Measurements from ENCODE around the gene SERPINB10.

The SERPINB10 gene

DNA sequence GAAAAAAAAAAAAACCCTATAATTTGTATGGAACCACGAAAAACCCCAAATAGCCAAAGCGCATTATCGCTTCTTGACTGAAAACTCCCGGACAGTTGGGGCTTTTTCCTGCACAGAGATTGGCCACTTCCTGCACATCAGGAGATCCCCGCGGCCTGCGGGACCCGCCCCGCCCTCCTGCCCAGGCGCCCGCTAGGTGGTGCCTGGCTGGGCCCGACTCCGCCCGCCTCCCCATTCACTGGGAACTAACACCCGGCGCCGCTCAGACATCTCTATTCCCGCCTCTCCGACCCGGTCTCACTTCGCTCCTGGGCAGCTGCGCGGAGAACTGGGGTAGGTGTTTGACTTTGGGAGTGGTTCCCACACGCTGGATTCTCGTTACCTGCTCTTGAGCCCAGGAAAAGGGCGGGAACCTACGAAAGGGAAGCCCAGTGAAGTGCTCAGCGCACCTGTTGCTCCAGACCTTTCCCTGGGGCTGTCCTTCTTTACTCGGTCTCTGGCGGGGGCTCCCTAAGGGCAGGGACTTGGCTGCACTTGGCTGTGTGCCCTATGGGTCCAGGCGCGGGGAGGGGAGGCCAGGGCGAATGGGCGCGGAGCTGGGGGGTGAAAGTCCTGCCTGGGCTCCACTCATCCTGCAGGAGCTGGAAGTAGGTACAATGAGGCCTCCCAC is 41.4 kb downstream of the SERPINB10 start, which contains the start of gene HMSD:
Gene HMSD (plus strand): TSS at position 234 of the 670 bp plus-strand sequence. CDS start 4,155 bp downstream, outside the sequence.
- DNase-seq, result peak; percentile 73 to 82

DNA sequence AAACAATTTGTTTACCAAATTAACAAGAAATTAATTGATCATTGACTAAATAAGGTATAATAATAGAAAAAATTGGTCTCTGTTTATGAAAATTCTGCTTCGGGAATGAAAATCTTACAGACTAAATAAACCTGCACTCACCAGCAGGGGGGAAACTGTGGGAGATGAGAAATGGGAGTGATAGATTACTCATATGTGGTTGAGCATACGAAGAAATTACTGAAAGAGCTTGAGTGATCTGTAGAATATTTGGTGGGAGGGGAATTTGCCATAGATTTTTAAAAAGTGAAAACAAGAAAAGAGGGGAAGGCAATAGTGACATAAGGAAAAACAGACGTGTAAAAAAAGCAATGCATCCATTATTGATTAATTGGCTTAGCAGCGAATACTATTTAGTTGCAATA is 43.5 kb downstream of the SERPINB10 start:
- DNase-seq, result peak; percentile 42

DNA sequence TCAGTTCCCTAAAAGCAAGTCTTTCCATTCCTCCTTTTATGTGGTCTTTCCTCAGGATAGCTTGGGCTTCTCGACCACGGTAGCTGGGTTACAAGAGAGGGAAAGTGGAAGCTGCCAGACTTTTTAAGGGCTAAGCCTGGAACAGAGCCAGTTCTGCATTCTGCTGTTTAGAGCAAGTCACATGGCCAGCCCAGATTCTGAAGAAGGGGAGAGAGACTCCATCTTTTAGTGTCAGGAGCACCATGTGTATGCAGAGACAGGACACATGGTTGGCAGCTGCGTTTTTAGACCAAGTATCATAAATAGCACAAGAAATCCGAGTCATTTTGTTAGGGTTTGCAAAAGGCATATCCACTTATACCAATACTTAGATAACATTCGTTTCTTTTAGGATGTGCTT is 46.1 kb downstream of the SERPINB10 start:
- DNase-seq, result no peak

DNA sequence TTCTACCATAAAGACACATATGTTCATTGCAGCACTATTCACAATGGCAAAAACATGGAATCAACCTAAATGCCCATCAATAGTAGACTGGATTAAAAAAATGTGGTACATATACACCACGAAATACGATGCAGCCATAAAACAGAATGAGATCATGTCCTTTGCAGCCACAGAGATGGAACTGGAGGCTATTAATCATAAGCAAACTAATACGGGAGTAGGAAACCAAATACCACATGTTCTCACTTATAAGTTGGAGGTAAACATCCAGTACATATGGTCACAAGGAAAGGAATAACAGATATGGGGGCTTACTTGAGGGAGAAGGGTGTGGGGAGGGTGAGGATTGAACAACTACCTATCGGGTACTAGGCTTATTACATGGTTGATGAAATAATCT is 49.0 kb downstream of the SERPINB10 start:
- DNase-seq, result no peak

DNA sequence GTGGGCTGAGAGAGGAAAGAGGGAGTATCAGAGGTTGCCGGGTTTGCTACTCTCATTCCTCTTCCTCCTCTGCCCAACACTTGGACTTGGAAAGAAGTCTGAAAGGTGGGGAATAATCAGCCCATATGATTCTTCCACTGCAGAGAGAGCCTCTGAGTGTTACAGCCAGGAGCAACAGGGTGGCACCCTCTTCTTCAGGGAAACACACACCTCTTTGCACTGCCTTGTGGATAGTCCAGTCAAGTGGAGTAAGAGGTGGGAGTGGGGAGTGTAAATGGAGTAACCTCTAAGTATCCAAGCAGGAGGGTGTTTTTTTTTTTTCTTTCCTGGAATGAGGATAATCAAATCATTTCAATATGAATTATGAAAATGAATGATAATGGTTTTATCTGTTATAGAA is 53.1 kb downstream of the SERPINB10 start:
- no peak for DNase-seq

DNA sequence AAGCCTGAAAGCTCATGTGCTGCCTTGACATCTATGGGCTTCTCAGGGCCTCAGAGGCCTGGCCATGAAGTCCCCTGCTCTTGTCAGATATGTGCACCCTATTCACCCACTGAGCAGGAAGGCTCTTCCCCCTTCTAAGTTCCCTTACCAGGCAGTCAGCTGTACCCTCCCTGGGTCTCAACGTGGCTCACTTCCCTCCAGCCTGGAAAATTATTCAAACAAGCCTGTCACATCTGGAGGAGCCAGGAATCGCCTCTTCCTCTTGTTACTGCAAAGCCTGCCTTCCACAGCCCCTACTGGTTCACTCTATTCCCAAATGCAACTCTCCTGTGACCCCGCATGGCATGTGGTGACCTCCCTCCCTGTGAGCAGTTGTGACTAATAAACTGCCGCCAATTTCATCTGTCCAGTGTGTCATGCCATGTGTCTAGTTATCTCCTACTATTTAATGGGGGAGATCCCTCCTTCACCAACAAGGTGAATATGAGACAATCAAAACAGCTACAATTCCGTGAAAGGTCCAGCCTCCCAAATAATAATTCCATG is 53.8 kb downstream of the SERPINB10 start:
- DNase-seq, result no peak

DNA sequence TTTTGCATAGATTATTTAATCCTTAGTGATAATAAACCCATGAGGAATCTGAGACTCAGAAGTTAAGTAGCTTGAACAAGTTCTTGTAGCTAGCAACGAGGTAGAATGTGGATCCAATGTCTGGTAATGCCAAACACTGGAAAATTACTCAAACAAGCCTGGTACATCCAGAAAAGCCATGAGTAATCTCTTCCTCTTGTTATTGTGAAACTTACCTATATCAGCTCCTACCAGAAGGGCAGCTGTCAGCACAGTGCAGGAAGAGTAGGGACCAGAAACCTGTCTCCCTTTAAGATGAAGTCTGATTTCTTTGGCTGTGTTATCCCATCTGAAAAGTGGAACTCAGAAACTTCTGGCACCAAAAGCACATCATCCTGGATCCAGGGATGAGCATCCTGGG is 54.4 kb downstream of the SERPINB10 start:
- DNase-seq, result no peak

DNA sequence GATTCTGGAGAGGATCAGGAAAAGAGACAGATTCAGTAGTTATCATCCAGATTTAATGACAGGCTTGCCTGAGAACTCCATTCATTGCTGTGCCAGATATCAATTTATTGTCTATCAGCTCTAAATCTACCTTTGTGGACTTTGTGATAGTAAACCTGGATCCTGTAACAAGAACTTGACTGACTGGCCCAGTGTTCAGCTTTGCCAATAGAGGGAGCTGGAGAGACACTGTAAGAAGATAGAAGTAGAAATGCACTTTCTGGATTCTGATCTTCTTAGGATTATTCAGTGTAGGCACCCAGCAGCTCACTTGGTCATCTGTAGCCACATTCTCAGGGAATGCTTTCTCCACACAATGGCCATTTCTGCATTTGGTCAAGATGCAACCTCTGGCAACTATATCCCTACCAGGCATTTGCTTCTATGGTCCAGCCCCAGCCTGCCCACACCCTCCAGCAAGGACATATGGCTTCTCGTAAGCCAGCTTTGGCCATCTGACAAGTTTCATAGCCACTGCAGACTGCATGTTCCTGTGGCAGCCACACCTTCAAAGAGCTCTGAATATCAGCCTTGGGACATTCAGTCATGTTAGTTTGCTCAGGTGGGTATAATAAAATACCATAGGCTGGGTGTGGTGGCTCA is 56.0 kb downstream of the SERPINB10 start:
- peak; percentile 37 to 52 for DNase-seq

DNA sequence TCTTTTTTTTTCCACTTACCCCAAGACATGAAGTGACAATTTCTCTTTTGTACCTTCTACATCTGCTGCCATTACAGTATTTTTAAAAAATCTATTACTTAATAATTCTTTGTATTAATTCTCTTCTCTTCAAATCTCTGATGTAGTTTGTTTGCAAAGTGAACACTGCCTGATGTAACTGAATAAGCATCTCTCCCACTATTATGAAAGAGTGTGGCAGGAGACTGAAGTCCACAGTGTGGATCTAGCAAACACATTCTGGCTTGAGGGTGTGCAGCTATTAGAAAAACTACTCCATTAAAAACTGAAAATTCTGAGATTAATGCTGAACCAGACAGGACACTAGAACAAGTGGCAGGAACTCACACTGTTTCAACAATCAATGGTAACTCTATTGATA is 57.1 kb downstream of the SERPINB10 start:
- no peak for DNase-seq

DNA sequence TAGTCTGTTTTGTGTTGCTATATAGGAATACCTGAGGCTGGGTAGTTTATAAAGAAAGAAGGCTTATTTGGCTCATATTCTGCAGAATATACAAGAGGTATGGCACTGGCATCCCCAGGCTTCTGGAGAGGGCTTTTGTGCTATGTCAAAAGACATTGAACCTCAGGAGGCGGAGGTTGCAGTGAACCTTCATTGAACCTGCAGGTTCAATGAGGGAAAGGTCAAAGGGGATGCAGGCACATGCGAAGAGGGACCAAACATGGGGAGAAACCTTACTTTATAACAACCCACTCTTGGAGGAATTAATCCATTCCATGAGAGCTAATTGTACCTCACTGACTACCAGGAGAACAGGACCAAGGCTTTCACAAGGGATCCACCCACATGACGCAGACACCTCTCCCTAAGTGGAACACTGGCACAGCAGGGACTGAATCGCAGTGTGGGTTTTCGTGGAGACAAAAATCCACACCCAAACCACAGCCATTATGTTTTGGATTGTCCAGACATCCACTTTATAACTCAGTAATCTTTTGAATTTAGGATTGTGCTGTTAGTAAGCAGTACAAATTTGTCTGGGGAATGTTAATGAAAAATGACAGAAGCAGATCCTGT is 58.1 kb downstream of the SERPINB10 start:
- DNase-seq, result no peak

DNA sequence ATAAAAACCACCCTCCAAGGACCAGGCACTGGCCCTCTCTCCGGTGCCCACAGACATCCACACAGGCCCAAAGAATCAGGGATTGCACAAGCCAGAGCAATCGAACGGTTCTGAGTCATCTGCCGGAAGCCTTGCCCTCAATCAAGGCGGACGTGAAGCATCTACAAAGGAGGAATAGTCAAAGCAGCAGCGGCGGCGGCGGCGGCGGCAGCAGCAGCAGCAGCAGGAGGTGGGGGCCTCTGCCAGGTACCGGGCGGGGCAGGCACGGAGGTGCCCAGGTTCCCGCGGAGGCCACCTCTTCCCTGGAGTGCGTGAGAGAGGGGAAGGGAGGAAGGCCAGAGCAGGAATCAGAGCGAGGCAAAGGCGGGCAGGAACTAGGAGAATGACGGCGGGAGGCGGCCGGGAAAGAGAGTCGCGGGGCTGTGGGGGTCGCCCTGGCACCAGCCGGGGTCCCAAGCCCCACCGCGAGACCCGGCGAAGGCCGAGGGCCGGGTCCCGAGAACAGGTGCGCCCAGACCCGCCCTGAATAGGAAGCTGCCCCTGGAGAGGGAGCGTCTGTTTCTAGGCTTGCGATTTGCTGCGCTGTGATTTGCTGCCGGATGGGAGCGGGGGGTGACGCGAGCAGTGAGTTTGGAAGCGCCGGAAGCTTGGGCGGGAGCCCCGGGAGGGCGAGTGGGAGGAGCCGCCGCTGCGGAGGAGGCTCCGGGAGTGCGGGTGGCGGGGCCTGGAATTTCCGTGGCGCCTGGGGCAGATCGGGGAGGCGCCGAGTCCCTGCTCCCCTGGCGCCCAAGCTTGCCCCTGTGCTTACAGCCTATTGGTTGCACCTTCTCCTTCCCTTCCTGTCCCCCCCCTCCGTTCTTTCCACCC is 62.4 kb downstream of the SERPINB10 start, which contains the start of gene SERPINB8:
Gene SERPINB8 (plus strand): TSS at position 140 of the 867 bp plus-strand sequence. CDS start 8,228 bp downstream, outside the sequence.
- peak; percentile 81 to 85 for DNase-seq

DNA sequence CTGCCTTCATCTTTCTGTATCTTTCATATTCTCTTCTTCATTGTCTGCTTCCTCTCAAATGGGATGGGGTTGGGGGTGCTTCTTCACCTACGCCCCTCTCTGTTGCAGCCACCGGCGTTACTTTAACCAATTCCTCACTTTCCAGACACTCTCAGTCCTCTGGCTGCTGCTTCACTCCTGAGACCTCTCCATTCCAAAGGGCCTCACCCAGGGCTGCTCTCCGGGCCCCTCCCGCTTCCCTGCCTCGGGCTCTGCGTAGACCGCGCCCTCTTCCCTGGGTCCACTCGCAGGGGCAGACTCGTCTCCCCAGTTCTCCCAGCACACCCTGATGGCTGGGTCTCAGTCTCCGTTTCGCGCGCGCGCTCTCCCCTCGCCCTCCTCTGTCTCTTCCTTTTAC is 63.0 kb downstream of the SERPINB10 start:
- DNase-seq, result no peak

DNA sequence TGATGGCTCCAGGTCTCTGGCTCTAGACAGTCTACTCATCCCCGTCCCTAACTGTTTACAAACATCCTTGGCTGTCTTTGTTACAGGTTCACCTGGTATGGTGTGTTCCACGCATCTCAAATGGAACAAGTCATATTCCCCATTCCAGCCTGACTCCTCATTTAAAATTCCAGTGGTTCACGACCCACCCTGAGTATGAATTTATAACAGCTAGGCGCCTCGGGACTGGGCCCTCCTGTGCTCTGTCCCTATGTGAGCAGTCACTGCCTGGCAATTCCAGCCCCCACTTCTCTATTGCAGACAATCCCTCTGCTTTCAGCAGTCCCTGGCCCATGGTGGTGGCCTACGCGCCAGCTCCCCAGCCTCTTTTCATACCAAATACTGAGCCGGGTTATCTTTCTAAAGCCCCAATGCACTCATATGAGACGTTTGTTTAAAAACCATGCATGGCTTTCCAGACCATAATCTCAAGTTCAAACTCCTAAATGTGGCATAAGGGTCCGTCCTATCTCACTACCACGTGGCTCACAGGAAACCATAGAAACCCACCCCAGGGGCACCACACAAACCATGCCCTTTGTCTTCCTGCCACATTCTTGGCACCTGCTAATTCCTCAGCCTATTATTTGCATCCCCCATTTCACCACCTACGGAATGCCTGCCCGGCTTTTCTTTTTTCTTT is 63.7 kb downstream of the SERPINB10 start:
- no peak for DNase-seq

DNA sequence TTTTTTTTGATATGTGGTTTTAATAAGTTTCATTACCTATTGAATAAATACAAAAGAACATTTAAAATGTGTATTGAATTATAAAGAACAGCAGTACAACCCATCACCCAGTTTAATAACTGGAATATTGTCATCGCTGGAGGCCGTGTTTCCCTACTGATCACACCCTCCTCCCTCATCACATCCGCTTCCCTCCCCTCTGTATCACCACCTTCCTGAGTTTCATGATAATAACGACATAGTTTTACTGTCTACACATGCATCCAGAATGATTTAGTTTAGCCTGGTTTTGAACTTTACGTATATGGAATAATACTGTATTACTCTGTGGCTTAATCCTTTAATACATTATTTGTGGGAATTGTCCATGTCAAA is 64.2 kb downstream of the SERPINB10 start:
- no peak for DNase-seq

DNA sequence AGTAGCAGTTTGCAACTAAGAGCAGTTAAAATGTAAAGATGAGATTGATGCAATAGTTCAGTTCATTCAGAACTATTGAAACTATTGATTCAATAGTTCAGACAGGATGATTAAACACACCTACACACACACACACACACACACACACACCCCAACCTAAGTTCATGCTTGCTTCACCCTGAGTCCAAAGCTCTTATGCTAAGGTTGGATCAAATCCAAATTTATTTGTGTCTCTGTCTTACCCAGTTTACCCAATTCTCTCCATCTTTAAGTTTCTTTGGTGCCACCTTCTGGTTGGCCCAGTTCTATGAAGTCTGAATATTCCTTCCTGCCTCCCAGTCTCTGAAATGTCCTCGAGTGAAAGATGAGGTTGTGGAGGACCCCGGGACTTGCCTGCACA is 67.2 kb downstream of the SERPINB10 start:
- no peak for DNase-seq

DNA sequence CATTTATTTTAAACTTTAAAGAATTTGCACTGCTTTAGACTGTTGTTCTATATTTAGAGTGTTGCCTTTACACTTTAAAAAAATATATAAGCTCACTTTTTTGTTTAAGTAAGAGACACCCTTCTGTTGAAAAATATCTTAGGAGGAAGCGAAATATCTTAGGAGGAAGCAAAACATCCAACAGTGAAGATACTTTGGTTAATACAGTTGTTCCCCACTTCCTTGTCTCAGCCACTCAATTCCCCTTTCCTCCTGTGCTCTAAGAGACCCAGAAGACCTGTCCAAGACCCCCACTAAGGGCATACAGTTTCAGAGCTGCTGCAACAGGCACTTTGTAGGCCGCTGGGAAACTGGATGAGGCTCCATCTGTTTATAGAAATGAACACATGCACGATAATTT is 67.9 kb downstream of the SERPINB10 start:
- no peak for DNase-seq

DNA sequence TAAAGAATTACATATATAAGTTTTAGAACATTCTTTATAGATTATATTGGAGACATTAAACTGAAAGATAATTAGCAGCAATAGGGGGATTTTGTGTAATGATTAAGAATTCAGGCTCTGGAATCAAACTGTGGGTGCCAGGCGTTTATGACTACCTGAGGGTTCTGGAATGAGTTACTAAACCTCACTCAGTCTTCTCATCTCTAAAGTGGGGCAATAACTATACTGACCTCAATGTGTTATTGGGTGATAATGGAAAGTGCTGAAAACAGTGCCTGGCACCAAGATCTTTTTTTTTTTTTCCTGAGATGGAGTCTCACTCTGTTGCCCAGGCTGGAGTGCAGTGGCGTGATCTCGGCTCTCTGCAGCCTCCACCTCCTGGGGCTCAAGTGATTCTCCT is 69.3 kb downstream of the SERPINB10 start:
- no peak for DNase-seq

DNA sequence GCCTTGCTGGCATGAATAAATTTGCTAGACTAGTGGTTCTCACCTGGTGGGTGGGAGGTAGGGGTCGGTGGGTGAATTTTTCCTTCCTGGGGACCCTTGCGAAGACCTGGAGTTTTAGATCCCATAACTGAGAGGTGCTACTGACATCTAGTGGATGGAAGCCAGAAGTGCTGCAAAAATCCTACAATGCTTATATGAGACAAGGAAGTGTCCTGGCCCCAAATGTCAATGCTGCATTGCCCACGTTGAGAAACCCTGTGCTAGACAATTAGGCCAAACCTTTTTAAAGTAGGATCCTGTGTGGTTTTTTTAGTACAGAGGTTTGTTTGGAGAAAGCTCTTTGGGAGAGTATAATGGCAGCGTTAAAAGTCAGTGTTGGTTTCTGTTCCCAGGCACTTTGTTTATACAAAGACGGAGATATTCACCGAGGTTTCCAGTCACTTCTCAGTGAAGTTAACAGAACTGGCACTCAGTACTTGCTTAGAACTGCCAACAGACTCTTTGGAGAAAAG is 71.7 kb downstream of the SERPINB10 start:
- DNase-seq, result peak in 1 of 2 experiments; percentile 39

DNA sequence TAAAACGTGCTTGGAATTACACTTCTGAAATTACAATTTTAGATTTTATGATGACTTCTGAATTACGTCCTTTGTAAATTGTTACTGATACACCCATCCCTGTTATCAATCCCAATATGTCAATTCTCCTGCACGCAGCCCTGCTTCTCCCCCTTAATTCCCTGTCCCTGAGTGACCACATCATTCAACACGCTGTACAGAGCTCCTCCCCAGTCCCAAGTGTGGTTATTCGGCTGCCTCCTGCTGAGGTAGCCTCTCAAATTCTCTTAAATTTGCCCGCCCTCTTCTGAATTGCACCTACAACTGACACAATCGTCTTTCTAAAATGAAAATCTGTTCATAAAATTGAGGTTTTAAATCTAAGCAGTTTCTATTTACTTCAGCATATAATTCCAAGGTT is 72.3 kb downstream of the SERPINB10 start:
- DNase-seq, result no peak

DNA sequence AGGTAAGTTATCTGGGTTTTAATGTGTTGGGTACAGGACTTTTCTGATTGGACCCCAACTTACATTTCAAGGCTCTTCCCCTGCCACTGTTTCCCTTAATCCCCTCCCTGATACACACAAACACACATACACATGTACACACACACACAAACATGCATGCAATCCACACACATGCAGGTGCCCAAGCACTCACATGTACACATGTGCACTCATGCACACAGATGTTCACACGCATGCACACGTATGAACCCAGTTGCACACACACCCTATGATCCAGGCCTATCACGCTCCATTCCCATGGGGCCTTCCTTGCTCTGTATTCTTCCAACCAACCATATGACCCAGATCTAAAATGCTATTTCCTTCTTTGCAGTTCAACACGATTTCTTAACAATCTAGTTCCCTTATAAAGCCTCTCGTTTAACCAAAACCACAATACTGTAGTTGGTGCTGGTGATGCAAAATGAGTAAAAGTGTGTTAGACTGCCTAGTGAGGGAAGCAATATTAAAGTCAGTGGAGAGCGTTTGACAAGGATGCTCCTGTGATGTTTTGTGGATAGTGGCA is 73.2 kb downstream of the SERPINB10 start:
- DNase-seq, result no peak

DNA sequence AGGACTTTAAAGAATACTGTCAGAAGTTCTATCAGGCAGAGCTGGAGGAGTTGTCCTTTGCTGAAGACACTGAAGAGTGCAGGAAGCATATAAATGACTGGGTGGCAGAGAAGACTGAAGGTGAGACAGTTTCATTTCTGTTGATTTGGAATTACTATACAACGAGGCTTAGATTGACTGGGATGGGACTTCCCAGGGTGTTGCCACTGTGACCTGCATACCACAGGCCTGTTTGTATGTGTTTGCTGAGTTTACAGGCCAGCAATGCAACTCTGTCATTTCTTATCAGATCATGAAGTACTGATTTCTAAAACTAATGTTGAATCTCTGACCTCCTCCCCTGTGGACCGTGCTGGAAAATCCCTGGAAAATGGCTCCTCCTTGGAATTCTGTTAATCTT is 74.0 kb downstream of the SERPINB10 start:
- DNase-seq, result no peak

DNA sequence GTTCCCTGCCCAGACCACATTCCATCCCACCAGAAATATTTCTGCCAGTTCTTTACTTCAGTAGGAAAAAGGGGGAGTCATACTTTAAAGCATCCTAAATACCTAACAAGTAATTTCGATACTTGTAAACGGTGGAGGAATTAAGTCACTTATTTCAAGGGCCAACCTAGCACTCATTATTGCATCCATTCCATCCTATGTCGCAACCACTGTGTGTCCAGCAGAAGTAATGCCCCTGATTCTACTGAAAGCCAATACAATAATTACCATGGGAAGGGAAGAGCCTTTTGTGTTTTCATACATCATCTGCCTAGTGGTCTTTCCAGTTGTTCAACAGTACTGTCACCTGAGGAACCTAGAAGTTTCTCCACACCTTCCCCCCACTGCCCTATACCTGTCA is 74.6 kb downstream of the SERPINB10 start:
- DNase-seq, result no peak
